ENCODE data around the gene MAP3K12. TPM values are rescaled to one million over a fixed set of nuclear protein-coding genes. Genes with fewer than 3 reads are reported as not detected.
A peak's percentile ranks its signal among the peaks of the same experiment; 100 is the strongest.
"Not testable (repeated sequence)": the region's sequence is repeated elsewhere in the genome, so short reads cannot be mapped to it uniquely, and the experiment has no call there.

MAP3K12 gene, protein sequence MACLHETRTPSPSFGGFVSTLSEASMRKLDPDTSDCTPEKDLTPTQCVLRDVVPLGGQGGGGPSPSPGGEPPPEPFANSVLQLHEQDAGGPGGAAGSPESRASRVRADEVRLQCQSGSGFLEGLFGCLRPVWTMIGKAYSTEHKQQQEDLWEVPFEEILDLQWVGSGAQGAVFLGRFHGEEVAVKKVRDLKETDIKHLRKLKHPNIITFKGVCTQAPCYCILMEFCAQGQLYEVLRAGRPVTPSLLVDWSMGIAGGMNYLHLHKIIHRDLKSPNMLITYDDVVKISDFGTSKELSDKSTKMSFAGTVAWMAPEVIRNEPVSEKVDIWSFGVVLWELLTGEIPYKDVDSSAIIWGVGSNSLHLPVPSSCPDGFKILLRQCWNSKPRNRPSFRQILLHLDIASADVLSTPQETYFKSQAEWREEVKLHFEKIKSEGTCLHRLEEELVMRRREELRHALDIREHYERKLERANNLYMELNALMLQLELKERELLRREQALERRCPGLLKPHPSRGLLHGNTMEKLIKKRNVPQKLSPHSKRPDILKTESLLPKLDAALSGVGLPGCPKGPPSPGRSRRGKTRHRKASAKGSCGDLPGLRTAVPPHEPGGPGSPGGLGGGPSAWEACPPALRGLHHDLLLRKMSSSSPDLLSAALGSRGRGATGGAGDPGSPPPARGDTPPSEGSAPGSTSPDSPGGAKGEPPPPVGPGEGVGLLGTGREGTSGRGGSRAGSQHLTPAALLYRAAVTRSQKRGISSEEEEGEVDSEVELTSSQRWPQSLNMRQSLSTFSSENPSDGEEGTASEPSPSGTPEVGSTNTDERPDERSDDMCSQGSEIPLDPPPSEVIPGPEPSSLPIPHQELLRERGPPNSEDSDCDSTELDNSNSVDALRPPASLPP
- 10 to 100 TPM in 1 of 4 donors, 1 to 10 TPM in 3; 4.8 to 14.0 (median 5.9) TPM for total RNA-seq

DNA sequence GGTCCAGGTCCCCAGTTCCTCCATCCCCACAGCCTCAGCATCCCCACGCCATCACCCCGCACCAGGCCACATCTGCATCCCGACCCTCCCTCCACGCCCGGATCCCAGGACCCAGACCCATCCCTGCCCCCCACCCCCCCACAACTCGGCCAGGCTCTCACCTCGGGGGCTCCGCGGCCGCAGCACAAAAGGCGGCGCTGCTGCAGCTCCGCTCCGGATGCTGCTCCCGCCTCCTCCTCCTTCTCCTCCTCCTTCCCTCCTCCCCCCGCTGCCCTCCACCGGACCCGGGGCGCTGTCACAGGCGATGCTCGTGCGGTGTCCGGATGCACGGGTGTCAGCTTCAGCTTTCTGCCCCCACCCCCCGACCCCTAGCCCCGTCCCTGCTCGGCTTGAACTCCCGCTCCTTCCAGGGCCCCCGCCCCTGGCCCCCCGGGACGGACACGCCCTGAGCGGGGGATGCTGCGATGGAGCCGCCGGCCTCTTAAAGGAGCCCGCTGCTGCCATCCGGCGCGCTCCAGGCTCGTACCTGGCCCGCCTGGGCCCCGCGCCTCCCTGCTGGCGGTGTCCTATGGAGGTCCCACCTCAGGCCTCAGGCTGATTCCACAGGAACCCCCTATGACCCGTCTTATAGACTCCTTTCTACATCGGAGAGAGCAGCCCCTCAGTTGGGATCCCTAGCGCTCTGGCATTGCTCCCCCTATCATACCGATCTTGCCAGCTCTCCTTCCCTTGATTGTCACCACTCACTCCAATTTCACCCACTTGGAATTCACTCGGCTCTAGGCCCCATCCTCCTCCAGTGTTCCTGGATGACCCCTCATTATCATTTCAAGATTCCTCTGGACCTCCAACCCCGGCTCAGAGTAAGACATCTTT, at the start of gene MAP3K12:
Gene MAP3K12, minus strand, starts transcription at position 193 of the 876 bp plus-strand sequence. CDS start 12,067 bp downstream, outside the sequence.
- Histone ChIP-seq H3K4me3 (peak within 1 kb of the TSS; percentile 72), H3K27me3 (no peaks in the 10 kb centered on the region), H3K36me3 (peaks cover 6% of the 10 kb centered on the region), H3K9me3 (no peaks in the 10 kb centered on the region), H3K4me1 (peaks cover 74% of the 10 kb centered on the region), H3K27ac (peak within 1 kb of the TSS; percentile 99)
- no peak for TF ChIP-seq POLR2A (IDR thresholded peaks at IDR 0.05)
- TF ChIP-seq, protein P1, sequence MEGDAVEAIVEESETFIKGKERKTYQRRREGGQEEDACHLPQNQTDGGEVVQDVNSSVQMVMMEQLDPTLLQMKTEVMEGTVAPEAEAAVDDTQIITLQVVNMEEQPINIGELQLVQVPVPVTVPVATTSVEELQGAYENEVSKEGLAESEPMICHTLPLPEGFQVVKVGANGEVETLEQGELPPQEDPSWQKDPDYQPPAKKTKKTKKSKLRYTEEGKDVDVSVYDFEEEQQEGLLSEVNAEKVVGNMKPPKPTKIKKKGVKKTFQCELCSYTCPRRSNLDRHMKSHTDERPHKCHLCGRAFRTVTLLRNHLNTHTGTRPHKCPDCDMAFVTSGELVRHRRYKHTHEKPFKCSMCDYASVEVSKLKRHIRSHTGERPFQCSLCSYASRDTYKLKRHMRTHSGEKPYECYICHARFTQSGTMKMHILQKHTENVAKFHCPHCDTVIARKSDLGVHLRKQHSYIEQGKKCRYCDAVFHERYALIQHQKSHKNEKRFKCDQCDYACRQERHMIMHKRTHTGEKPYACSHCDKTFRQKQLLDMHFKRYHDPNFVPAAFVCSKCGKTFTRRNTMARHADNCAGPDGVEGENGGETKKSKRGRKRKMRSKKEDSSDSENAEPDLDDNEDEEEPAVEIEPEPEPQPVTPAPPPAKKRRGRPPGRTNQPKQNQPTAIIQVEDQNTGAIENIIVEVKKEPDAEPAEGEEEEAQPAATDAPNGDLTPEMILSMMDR (IDR thresholded peaks at IDR 0.05): no peak
- no peak for TF ChIP-seq EP300 (IDR thresholded peaks at IDR 0.05)
- no peak for TF ChIP-seq POLR2AphosphoS5 (IDR thresholded peaks at IDR 0.05)
- under 1% methylated on average over 39 of the region's 51 CpGs for WGBS
- peak; percentile 86 to 88 for DNase-seq (ENCODE audit: low spot score in 2 of 2)

DNA sequence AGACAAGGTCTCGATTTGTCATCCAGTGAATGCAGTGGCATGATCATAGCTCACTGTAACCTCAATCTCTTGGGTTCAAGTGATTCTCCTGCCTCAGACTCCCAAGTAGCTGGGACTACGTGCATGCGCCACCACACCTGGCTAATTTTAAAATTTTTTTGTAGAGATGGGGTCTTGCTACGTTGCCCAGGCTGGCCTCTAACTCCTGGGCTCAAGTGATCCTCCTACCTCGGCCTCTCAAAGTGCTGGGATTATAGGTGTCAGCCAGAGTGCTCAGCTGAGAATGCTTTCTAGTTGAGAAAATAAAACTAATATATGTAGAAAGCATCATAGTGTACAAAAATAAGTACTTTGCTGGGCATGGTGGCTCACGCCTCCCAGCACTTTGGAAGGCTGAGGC, 49.1 kb upstream of the MAP3K12 start:
- peaks cover 39% of the 10 kb centered on the region for H3K36me3 ChIP-seq
- not testable (repeated sequence) for H3K27ac ChIP-seq; H3K4me3 ChIP-seq; H3K27me3 ChIP-seq; H3K9me3 ChIP-seq; DNase-seq (ENCODE audit: low spot score in 2 of 2); H3K4me1 ChIP-seq
- 97% methylated on average over 6 of the region's 6 CpGs for WGBS

DNA sequence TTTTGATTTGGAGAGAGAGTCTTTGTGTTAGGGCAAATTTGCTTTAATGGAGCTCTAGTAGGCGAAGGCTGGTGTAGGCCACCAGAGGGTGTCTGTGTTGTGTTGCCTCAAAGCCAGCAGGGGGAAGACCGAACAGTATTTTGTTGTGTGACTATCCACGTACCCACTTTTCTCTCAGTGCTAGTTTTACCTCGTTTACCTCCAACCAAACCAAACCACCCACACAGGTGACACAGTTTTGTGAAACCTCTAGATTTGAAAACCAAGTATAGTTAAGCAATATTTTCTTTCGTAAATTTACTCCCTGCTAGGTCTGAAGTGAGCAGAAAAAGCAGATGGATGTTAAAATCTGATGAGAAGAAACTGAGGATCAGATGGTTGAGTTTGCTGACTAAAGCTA, 44.3 kb upstream of the MAP3K12 start:
- Histone ChIP-seq H3K27me3 (no peaks in the 10 kb centered on the region), H3K36me3 (peaks cover 50% of the 10 kb centered on the region), H3K27ac (peak overlapping the region; percentile 49), H3K4me1 (peaks cover 20% of the 10 kb centered on the region), H3K9me3 (no peaks in the 10 kb centered on the region), H3K4me3 (no peak overlapping the region)
- peak in 1 of 2 donors; percentile 68 for DNase-seq (ENCODE audit: low spot score in 2 of 2)
- 17% methylated on average over 5 of the region's 5 CpGs for WGBS
- TF ChIP-seq POLR2A (IDR thresholded peaks at IDR 0.05) (no peak), POLR2AphosphoS5 (IDR thresholded peaks at IDR 0.05) (no peak)
- TF ChIP-seq, protein P1 (IDR thresholded peaks at IDR 0.05): peak; percentile 81 to 87

DNA sequence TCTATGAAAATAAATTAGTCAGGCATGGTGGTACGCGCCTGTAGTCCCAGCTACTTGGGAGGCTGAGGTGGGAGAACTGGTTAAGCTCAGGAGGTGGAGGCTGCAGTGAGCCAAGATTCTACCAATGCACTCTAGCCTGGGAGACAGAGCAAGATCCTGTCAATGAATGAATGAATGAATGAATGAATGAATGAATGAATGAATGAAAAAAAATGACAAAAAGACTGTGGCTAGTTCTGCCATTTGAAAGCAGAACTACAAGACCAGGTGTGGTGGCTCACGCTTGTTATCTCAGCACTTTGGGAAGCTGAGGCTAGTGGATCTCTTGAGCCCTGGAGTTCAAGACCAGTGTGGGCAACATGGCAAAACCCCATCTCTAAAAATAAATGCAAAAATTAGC, 40.3 kb upstream of the MAP3K12 start:
- DNase-seq (ENCODE audit: low spot score in 2 of 2): no peak
- no peaks in the 10 kb centered on the region for H3K9me3 ChIP-seq
- H3K4me3 ChIP-seq: no peak overlapping the region
- peaks cover 72% of the 10 kb centered on the region for H3K36me3 ChIP-seq
- no peaks in the 10 kb centered on the region for H3K27me3 ChIP-seq
- H3K27ac ChIP-seq: peak overlapping the region; percentile 79
- WGBS: 97% methylated on average over 3 of the region's 3 CpGs
- H3K4me1 ChIP-seq: peaks cover 31% of the 10 kb centered on the region
- TF ChIP-seq, protein P1 (IDR thresholded peaks at IDR 0.05): no peak
- TF ChIP-seq POLR2AphosphoS5 (IDR thresholded peaks at IDR 0.05) (no peak), POLR2A (IDR thresholded peaks at IDR 0.05) (no peak), EP300 (IDR thresholded peaks at IDR 0.05) (no peak)

DNA sequence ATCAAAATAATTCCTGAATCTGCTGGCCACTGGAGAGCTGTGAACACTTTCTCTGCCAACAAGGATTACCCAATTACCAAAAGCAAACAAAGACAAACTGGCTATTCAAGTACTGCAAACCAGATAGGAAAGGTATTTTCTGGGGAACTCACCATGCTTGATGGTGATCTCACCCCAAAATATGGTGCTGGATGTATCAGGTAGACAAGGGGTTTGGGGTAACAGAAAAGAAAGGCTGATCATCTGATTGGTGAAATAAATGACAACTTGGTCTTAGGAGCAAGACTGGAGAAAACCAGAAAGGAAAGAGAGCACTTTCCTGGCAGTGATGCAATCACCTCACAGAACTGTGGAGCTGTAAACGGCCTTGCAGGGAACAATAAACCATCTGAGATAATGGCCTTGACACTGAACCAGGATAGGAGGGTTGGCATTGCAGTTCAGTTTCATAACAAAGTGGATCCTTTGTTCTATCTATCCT, 39.0 kb upstream of the MAP3K12 start:
- DNase-seq (ENCODE audit: low spot score in 2 of 2): no peak
- TF ChIP-seq POLR2AphosphoS5 (IDR thresholded peaks at IDR 0.05) (peak in 1 of 3 donors; percentile 45), POLR2A (IDR thresholded peaks at IDR 0.05) (no peak)
- peaks cover 23% of the 10 kb centered on the region for H3K4me1 ChIP-seq
- no peak overlapping the region for H3K4me3 ChIP-seq
- H3K27ac ChIP-seq: peak overlapping the region; percentile 79
- no peaks in the 10 kb centered on the region for H3K9me3 ChIP-seq
- 22% methylated on average over 1 of the region's 1 CpG for WGBS
- no peaks in the 10 kb centered on the region for H3K27me3 ChIP-seq
- peaks cover 84% of the 10 kb centered on the region for H3K36me3 ChIP-seq

Measured in suprapubic skin (tissue), 4 donors.